GM12878 (cell line): ENCODE measurements around the gene DLG2. TPM values are rescaled to one million over a fixed set of nuclear protein-coding genes. Genes with fewer than 3 reads are reported as not detected.
"Not testable (repeated sequence)": the region's sequence is repeated elsewhere in the genome, so short reads cannot be mapped to it uniquely, and the experiment has no call there.

Experiments used
- ATAC-seq: fragments of 200-7000 bp; cut with Tn5 transposase; 3 replicates; pipeline ENCODE4 v1.9.1; 2020; ENCODE audit warnings: mild to moderate bottlenecking, moderate library complexity
- BruUV-seq: library from RNA; stranded (reverse); fragments of 400-500 nt; replicated peaks from 2 replicates; lab custom pipeline; 2021; lab: Mats Ljungman, UMichigan
- CTCF ChIA-PET: fragments of 300-600 bp; sonication (Branson Sonifier 250); formaldehyde crosslinking; extraction: SDS; loops from one replicate; lab custom pipeline; 2021; ENCODE audit warnings: inconsistent platforms; lab: Yijun Ruan, JAX
- POLR2A ChIA-PET: fragments of 350-600 bp; formaldehyde crosslinking; extraction: SDS; loops from one replicate; lab custom pipeline; 2021; ENCODE audit warnings: inconsistent platforms; lab: Charles Lee
- RAD21 ChIA-PET: fragments of 300-600 bp; sonication (Branson Sonifier 250); formaldehyde crosslinking; loops from one replicate; lab custom pipeline; 2023; ENCODE audit warnings: antibody characterized with exemption; ENCODE audit not compliant: unreplicated experiment; lab: Charles Lee
- SMC1A ChIA-PET: fragments of 300-600 bp; sonication (Branson Sonifier 250); formaldehyde crosslinking; loops from one replicate; lab custom pipeline; 2023; ENCODE audit not compliant: unreplicated experiment, uncharacterized antibody; lab: Charles Lee
- DNase-seq: peaks from one replicate; pipeline ENCODE4 v3.0.0-alpha.2; 2011; ENCODE audit warnings: low read depth, low spot score
- FAIRE-seq: peaks from 3 replicates; lab custom pipeline; 2011; peaks lifted over from hg19 to GRCh38; lab: Jason Lieb, UNC
- H2AFZ ChIP-seq: 2 replicates; pipeline ENCODE4 v1.6.0; 2011; ENCODE audit warnings: low read depth, low read length, control low read depth; ENCODE audit not compliant: control insufficient read depth
- H3K27ac ChIP-seq: 2 replicates; pipeline ENCODE4 v1.5.1; 2011; ENCODE audit warnings: control low read depth; ENCODE audit not compliant: control insufficient read depth, insufficient read depth
- H3K27me3 ChIP-seq, 2 experiments: replicated peaks in 1 of 2; 2 replicates each; pipeline versions ENCODE4 v1.6.0 to v1.6.1; 2011; ENCODE audit warnings: low read length in 1 of 2; ENCODE audit not compliant: control insufficient read depth in 2 of 2, insufficient read depth in 2 of 2
- H3K36me3 ChIP-seq, 2 experiments: 2 replicates each; pipeline ENCODE4 v1.5.1; 2011; ENCODE audit warnings: low read length in 1 of 2; ENCODE audit not compliant: control insufficient read depth in 2 of 2, insufficient read depth in 2 of 2
- H3K4me1 ChIP-seq: 2 replicates; pipeline ENCODE4 v1.6.1; 2011; ENCODE audit warnings: mild to moderate bottlenecking, low read length, moderate library complexity, mixed read lengths; ENCODE audit not compliant: control insufficient read depth, insufficient read depth
- H3K4me2 ChIP-seq: 2 replicates; pipeline ENCODE4 v1.6.0; 2011; ENCODE audit warnings: control low read depth; ENCODE audit not compliant: control insufficient read depth, insufficient read depth
- H3K4me3 ChIP-seq: fragments of 200-600 bp; sonication (generic); 2 replicates; pipeline ENCODE4 v1.5.1; 2016
- H3K79me2 ChIP-seq: 2 replicates; pipeline ENCODE4 v1.6.0; 2011; ENCODE audit warnings: low read length; ENCODE audit not compliant: control insufficient read depth, insufficient read depth
- H3K9ac ChIP-seq: 2 replicates; pipeline ENCODE4 v1.8.0; 2011; ENCODE audit warnings: low read length, control low read depth, mixed read lengths; ENCODE audit not compliant: control insufficient read depth, insufficient read depth
- H3K9me3 ChIP-seq: replicated peaks from 3 replicates; pipeline ENCODE4 v1.5.1; 2011; ENCODE audit warnings: mild to moderate bottlenecking, low read length; ENCODE audit not compliant: control insufficient read depth, insufficient read depth
- H4K20me1 ChIP-seq: 2 replicates; pipeline ENCODE4 v1.6.0; 2011; ENCODE audit not compliant: control insufficient read depth, insufficient read depth
- ASH2L ChIP-seq: fragments of 300-600, 200-600 bp; sonication (generic); IDR thresholded peaks from 2 replicates; pipeline ENCODE4 v1.6.1; 2017; ENCODE audit warnings: low read depth, mild to moderate bottlenecking, borderline replicate concordance
- IKZF1 ChIP-seq: fragments of 450-650 bp; conservative IDR thresholded peaks from 2 replicates; pipeline ENCODE4 v1.6.1; 2017; ENCODE audit warnings: antibody characterized with exemption, mild to moderate bottlenecking
- NRF1 ChIP-seq: conservative IDR thresholded peaks from 2 replicates; pipeline ENCODE4 v1.6.1; 2011; ENCODE audit warnings: mild to moderate bottlenecking, low read depth, low read length, improper control_type of control experiment
- SIX5 ChIP-seq: IDR thresholded peaks from 2 replicates; pipeline ENCODE4 v1.6.1; 2011; ENCODE audit warnings: mild to moderate bottlenecking, low read depth, low read length, moderate library complexity; ENCODE audit not compliant: severe bottlenecking
- WGBS: methylation state at CpG from one replicate; pipeline ENCODE4 v1.1.6; 2016; ENCODE audit warnings: low lambda C conversion rate; ENCODE audit not compliant: insufficient replicate concordance, insufficient coverage; ENCODE audit errors: missing lambda C conversion rate; 5-methylcytosine and 5-hydroxymethylcytosine counted together
- in situ Hi-C: fragments of 300-500 bp; cut with MboI; formaldehyde crosslinking; loops from 9 replicates; pipeline ENCODE4 v1.14.3; 2018; ENCODE audit warnings: mixed read lengths
- intact Hi-C: fragments of 100-400 bp; cut with micrococcal nuclease; formaldehyde crosslinking; loops from one replicate; pipeline ENCODE4 v1.14.2; 2022; ENCODE audit not compliant: unreplicated experiment
- polyA plus RNA-seq, 11 experiments: library from polyadenylated mRNA; depleted of rRNA in 4 of 11; unstranded in 6 of 11; stranded (reverse) in 5 of 11; fragments of >200 nt; fragmentation: Nextera tagmentation in 4 of 11; fragmentation: Illumina TruSeq in 1 of 11; extraction: Ambion mirVana in 4 of 11; extraction: Trizol in 1 of 11; gene quantifications; 1 replicate in 1 of 11; 2 replicates in 10 of 11; pipeline versions ENCODE4 v1.2.1 to v1.2.3, GENCODE V29; 2011 to 2016; ENCODE audit warnings: inconsistent platforms in 2 of 11, missing spikeins in 2 of 11, low read depth in 1 of 11
- total RNA-seq, 4 experiments: library from RNA; depleted of rRNA in 3 of 4; stranded (reverse); fragments of >200 nt in 3 of 4; fragmentation: Illumina TruSeq in 1 of 4; extraction: Trizol in 1 of 4; gene quantifications; 2 replicates each; pipeline versions ENCODE4 v1.2.1 to v1.2.3, GENCODE V29; 2013 to 2021
- TF ChIP-seq, protein P1 (sequence below): fragments of 450-650 bp; formaldehyde crosslinking; IDR thresholded peaks from 2 replicates; pipeline ENCODE4 v1.4.0; 2020; ENCODE audit warnings: mild to moderate bottlenecking, moderate library complexity
- TF ChIP-seq, protein P2 (sequence below): fragments of 450-650 bp; formaldehyde crosslinking; IDR thresholded peaks from 2 replicates; pipeline ENCODE4 v1.4.0; 2022; ENCODE audit warnings: mild to moderate bottlenecking, moderate library complexity

DLG2 gene
- total and polyA plus RNA-seq, 10 of the 15 experiments (the other 5 are each of a cell fraction or from before 2014, with no cell fraction given): 0.09 to 0.98 (median 0.35) TPM

DNA sequence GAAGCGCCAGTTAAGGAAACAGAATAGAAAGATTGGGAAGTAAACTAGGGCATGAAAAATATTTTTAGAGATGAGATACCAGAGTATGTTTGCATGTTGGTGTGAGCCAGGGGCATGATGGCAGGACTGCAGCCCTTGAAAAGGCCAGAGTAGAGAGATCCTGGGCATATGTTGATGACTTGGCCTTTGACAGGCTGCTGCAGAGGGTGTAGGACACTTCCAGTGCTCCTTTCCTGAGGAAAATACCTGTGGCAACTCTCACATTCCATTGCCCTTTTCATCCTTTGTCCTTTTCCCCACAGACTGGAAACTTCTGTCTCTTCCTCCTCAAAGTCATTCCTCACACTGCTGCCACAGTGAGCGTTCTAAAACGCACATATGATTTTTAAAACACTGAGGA lies 2190.3 kb downstream of the DLG2 start:
- in situ Hi-C loops: no loop called here
- SMC1A ChIA-PET: no interaction called here
- no peaks in the 10 kb centered on the region for H4K20me1 ChIP-seq
- H2AFZ ChIP-seq: no peak overlapping the region
- no peak for ATAC-seq
- H3K9me3 ChIP-seq: no peaks in the 10 kb centered on the region
- POLR2A ChIA-PET: no interaction called here
- H3K4me1 ChIP-seq: no peaks in the 10 kb centered on the region
- no TSS peak for BruUV-seq
- no peak overlapping the region for H3K27ac ChIP-seq
- FAIRE-seq: no peak
- TF ChIP-seq SIX5 (no peak), ASH2L (no peak), IKZF1 (no peak), NRF1 (no peak)
- TF ChIP-seq, protein P1, sequence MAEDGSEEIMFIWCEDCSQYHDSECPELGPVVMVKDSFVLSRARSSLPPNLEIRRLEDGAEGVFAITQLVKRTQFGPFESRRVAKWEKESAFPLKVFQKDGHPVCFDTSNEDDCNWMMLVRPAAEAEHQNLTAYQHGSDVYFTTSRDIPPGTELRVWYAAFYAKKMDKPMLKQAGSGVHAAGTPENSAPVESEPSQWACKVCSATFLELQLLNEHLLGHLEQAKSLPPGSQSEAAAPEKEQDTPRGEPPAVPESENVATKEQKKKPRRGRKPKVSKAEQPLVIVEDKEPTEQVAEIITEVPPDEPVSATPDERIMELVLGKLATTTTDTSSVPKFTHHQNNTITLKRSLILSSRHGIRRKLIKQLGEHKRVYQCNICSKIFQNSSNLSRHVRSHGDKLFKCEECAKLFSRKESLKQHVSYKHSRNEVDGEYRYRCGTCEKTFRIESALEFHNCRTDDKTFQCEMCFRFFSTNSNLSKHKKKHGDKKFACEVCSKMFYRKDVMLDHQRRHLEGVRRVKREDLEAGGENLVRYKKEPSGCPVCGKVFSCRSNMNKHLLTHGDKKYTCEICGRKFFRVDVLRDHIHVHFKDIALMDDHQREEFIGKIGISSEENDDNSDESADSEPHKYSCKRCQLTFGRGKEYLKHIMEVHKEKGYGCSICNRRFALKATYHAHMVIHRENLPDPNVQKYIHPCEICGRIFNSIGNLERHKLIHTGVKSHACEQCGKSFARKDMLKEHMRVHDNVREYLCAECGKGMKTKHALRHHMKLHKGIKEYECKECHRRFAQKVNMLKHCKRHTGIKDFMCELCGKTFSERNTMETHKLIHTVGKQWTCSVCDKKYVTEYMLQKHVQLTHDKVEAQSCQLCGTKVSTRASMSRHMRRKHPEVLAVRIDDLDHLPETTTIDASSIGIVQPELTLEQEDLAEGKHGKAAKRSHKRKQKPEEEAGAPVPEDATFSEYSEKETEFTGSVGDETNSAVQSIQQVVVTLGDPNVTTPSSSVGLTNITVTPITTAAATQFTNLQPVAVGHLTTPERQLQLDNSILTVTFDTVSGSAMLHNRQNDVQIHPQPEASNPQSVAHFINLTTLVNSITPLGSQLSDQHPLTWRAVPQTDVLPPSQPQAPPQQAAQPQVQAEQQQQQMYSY: no peak
- TF ChIP-seq, protein P2, sequence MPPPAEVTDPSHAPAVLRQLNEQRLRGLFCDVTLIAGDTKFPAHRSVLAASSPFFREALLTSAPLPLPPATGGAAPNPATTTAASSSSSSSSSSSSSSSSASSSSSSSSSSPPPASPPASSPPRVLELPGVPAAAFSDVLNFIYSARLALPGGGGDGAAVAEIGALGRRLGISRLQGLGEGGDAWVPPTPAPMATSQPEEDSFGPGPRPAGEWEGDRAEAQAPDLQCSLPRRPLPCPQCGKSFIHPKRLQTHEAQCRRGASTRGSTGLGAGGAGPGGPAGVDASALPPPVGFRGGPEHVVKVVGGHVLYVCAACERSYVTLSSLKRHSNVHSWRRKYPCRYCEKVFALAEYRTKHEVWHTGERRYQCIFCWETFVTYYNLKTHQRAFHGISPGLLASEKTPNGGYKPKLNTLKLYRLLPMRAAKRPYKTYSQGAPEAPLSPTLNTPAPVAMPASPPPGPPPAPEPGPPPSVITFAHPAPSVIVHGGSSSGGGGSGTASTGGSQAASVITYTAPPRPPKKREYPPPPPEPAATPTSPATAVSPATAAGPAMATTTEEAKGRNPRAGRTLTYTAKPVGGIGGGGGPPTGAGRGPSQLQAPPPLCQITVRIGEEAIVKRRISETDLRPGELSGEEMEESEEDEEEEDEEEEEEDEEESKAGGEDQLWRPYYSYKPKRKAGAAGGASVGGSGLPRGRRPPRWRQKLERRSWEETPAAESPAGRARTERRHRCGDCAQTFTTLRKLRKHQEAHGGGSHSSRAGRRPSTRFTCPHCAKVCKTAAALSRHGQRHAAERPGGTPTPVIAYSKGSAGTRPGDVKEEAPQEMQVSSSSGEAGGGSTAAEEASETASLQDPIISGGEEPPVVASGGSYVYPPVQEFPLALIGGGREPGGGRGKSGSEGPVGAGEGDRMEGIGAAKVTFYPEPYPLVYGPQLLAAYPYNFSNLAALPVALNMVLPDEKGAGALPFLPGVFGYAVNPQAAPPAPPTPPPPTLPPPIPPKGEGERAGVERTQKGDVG (CRISPR knock-in tag): no peak
- CTCF ChIA-PET: no interaction called here
- RAD21 ChIA-PET: no interaction called here
- H3K4me2 ChIP-seq: no peak overlapping the region
- peaks cover 0 to 2% of the 10 kb centered on the region in 2 experiments; a peak in 2 of 4 replicates for H3K27me3 ChIP-seq
- intact Hi-C loops: no loop called here
- WGBS: 85% methylated on average over 3 of the region's 3 CpGs
- no peaks in the 10 kb centered on the region for H3K36me3 ChIP-seq
- DNase-seq: no peak
- H3K4me3 ChIP-seq: no peak overlapping the region
- H3K9ac ChIP-seq: no peak overlapping the region
- H3K79me2 ChIP-seq: no peaks in the 10 kb centered on the region

DNA sequence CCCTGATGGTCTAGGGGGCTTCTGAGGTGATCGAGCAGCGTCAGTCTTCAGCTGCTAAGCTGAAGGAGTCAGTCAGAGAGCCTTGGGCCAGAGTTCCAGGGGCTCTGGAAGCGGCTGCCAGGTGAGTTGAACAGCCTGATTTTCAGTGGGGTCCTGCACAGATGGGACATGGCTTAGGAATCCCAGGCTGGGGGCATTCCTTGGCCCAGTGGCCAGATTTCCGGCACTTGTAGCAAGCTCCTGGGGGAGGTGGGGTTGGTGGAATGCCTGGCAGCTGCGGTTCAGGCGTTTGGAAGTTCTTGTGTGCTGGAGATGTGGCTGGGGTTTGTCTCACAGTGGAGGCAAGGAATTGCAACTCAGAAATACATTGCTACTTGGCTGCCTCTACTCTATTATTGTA lies 2192.3 kb downstream of the DLG2 start:
- H3K9ac ChIP-seq, H3K9me3 ChIP-seq, H3K4me2 ChIP-seq, H3K36me3 ChIP-seq, H3K27me3 ChIP-seq, H3K79me2 ChIP-seq, H4K20me1 ChIP-seq, DNase-seq, BruUV-seq, in situ Hi-C loops, H3K27ac ChIP-seq, FAIRE-seq, ATAC-seq, CTCF ChIA-PET, intact Hi-C loops, POLR2A ChIA-PET, H3K4me1 ChIP-seq, H3K4me3 ChIP-seq, H2AFZ ChIP-seq, RAD21 ChIA-PET, SMC1A ChIA-PET: not testable (repeated sequence)
- WGBS: 2% methylated on average over 6 of the region's 6 CpGs
